Large intestine (tissue), 3 donors: ENCODE data around the gene SUDS3. TPM values are rescaled to one million over a fixed set of nuclear protein-coding genes. Genes with fewer than 3 reads are reported as not detected.
"Not testable (repeated sequence)": the region's sequence is repeated elsewhere in the genome, so short reads cannot be mapped to it uniquely, and the experiment has no call there.

Experiments
- DNase-seq, 2 donors: peaks; one replicate each; pipeline versions ENCODE4 v3.0.0 to v3.0.0-alpha.2; 2013
- H3K27ac ChIP-seq: one replicate; pipeline ENCODE4 v1.5.1; 2013; ENCODE audit warnings: low read length
- H3K27me3 ChIP-seq: 2 replicates; pipeline ENCODE4 v1.6.1; 2013; ENCODE audit warnings: low read length; ENCODE audit not compliant: control insufficient read depth, insufficient read depth
- H3K36me3 ChIP-seq: 2 replicates; pipeline ENCODE4 v1.6.1; 2013; ENCODE audit warnings: low read length; ENCODE audit not compliant: control insufficient read depth, insufficient read depth
- H3K4me1 ChIP-seq: one replicate; pipeline ENCODE4 v1.6.1; 2013; ENCODE audit warnings: low read length; ENCODE audit not compliant: control insufficient read depth, insufficient read depth
- H3K4me3 ChIP-seq: one replicate; pipeline ENCODE4 v1.5.1; 2013; ENCODE audit warnings: low read length
- H3K9me3 ChIP-seq: one replicate; pipeline ENCODE4 v1.6.1; 2013; ENCODE audit warnings: mild to moderate bottlenecking, low read depth, low read length, moderate library complexity; ENCODE audit not compliant: control insufficient read depth
- WGBS: methylation state at CpG from one replicate; pipeline ENCODE4 v1.1.5; 2013; ENCODE audit warnings: low lambda C conversion rate; ENCODE audit not compliant: insufficient coverage; 5-methylcytosine and 5-hydroxymethylcytosine counted together
- polyA plus RNA-seq: library from polyadenylated mRNA; unstranded; fragments of 120-200 nt; gene quantifications from one replicate; pipeline ENCODE4 v1.2.1, GENCODE V29; 2013

Gene SUDS3
- polyA plus RNA-seq, 1 donor: 31.8 TPM

- Histone ChIP-seq H3K4me3 (no peak overlapping the region), H3K36me3 (no peaks in the 10 kb centered on the region), H3K27ac (no peak overlapping the region), H3K4me1 (no peaks in the 10 kb centered on the region), H3K27me3 (no peaks in the 10 kb centered on the region), H3K9me3 (no peaks in the 10 kb centered on the region)
- WGBS: 85% methylated on average over 2 of the region's 2 CpGs
- no peak for DNase-seq
Measured at GRCh38 chr12:118336123-118336522, 40.2 kb upstream of the SUDS3 start.

GRCh38 chr12:118337194-118337838 lies 39.0 kb upstream of the SUDS3 start:
- Histone ChIP-seq H3K36me3 (no peaks in the 10 kb centered on the region), H3K27ac (no peak overlapping the region), H3K9me3 (no peaks in the 10 kb centered on the region), H3K4me3 (no peak overlapping the region), H3K27me3 (no peaks in the 10 kb centered on the region), H3K4me1 (no peaks in the 10 kb centered on the region)
- WGBS: 92% methylated on average over 2 of the region's 6 CpGs
- DNase-seq: no peak

GRCh38 chr12:118342090-118342489 lies 34.3 kb upstream of the SUDS3 start:
- peak overlapping the region; percentile 3 for H3K27ac ChIP-seq
- no peaks in the 10 kb centered on the region for H3K36me3 ChIP-seq
- peak in 1 of 2 donors; percentile 41 for DNase-seq
- no peak overlapping the region for H3K4me3 ChIP-seq
- no peaks in the 10 kb centered on the region for H3K9me3 ChIP-seq
- 80% methylated on average over 1 of the region's 2 CpGs for WGBS
- peaks cover 7% of the 10 kb centered on the region for H3K4me1 ChIP-seq
- H3K27me3 ChIP-seq: no peaks in the 10 kb centered on the region

- Histone ChIP-seq H3K27me3 (no peaks in the 10 kb centered on the region), H3K9me3 (no peaks in the 10 kb centered on the region), H3K4me1 (peaks cover 18% of the 10 kb centered on the region), H3K27ac (no peak overlapping the region), H3K4me3 (no peak overlapping the region), H3K36me3 (no peaks in the 10 kb centered on the region)
- no peak for DNase-seq
Measured at GRCh38 chr12:118344829-118345228, 31.5 kb upstream of the SUDS3 start.

- Histone ChIP-seq H3K27me3 (no peaks in the 10 kb centered on the region), H3K27ac (no peak overlapping the region), H3K36me3 (no peaks in the 10 kb centered on the region), H3K4me3 (no peak overlapping the region), H3K9me3 (no peaks in the 10 kb centered on the region), H3K4me1 (peaks cover 18% of the 10 kb centered on the region)
- WGBS: 67% methylated on average over 1 of the region's 1 CpG
- no peak for DNase-seq
Measured at GRCh38 chr12:118345355-118345754, 31.0 kb upstream of the SUDS3 start.

- H3K9me3 ChIP-seq: no peaks in the 10 kb centered on the region
- DNase-seq: peak; percentile 27 to 46
- H3K36me3 ChIP-seq: no peaks in the 10 kb centered on the region
- no peak overlapping the region for H3K4me3 ChIP-seq
- H3K4me1 ChIP-seq: peaks cover 18% of the 10 kb centered on the region
- H3K27me3 ChIP-seq: no peaks in the 10 kb centered on the region
- H3K27ac ChIP-seq: peak overlapping the region; percentile 56
- WGBS: 40% methylated on average over 1 of the region's 7 CpGs
Measured at GRCh38 chr12:118346895-118347294, 29.5 kb upstream of the SUDS3 start.

GRCh38 chr12:118347916-118348315 lies 28.4 kb upstream of the SUDS3 start:
- no peak overlapping the region for H3K4me3 ChIP-seq
- H3K36me3 ChIP-seq: no peaks in the 10 kb centered on the region
- H3K4me1 ChIP-seq: peaks cover 18% of the 10 kb centered on the region
- peak overlapping the region; percentile 56 for H3K27ac ChIP-seq
- H3K9me3 ChIP-seq: no peaks in the 10 kb centered on the region
- peak in 1 of 2 donors; percentile 68 for DNase-seq
- no peaks in the 10 kb centered on the region for H3K27me3 ChIP-seq
- 20% methylated on average over 1 of the region's 2 CpGs for WGBS

DNA sequence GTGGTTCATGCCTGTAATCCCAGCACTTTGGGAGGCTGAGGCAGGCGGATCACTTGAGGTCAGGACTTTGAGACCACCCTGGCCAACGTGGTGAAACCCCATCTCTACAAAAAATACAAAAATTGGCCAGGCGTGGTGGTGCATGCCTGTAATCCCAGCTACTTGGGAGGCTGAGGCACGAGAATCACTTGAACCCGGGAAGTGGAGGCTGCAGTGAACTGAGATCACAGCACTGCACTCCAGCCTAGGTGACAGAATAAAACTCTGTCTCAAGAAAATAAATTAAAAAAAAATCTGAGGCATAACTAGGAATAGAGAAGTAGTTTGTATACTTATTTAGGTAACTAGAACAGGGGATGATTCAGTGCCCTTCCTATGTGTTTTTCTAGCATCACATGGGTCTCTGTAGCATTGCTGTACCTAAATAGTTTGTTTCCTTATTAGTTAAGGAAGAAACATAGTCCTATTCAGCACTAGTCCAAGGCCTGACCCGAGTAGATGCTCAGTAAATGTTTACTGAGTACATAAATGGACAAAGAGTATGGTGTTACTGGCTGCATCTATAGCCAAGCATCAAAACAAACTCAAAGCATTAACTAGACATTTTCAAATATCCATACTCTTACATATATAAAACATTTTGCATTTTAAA lies 25.3 kb upstream of the SUDS3 start:
- Histone ChIP-seq H3K4me1 (peaks cover 20% of the 10 kb centered on the region), H3K27me3 (no peaks in the 10 kb centered on the region), H3K9me3 (no peaks in the 10 kb centered on the region), H3K36me3 (no peaks in the 10 kb centered on the region), H3K27ac (no peak overlapping the region), H3K4me3 (no peak overlapping the region)
- WGBS: no CpG with 5 or more reads among the region's 6 CpGs
- DNase-seq: no peak

DNA sequence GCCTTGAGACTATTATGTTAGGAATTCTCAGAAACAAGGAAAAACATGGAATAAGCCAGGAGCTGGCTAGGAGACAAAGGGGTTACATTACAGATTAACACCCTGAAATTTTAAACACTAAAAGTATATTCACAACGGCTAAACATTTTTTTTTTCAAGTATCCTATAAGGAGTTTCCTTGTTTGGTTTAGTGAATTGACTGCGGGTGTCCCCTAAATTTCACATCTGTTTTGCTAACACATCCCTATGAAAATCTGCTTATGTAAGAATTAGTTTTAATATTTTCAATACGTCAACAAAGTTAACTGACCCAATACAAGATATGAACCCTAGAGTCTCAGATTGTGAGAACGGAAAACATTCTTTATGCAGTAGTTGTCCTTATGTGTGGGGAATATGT lies 22.6 kb upstream of the SUDS3 start:
- peaks cover 15% of the 10 kb centered on the region for H3K4me1 ChIP-seq
- no peaks in the 10 kb centered on the region for H3K9me3 ChIP-seq
- no peak overlapping the region for H3K4me3 ChIP-seq
- no CpG with 5 or more reads among the region's 4 CpGs for WGBS
- no peaks in the 10 kb centered on the region for H3K36me3 ChIP-seq
- H3K27me3 ChIP-seq: no peaks in the 10 kb centered on the region
- no peak overlapping the region for H3K27ac ChIP-seq
- no peak for DNase-seq

- not testable (repeated sequence) for H3K9me3 ChIP-seq, H3K27ac ChIP-seq, H3K36me3 ChIP-seq, H3K4me3 ChIP-seq, H3K27me3 ChIP-seq, DNase-seq
- H3K4me1 ChIP-seq: peaks cover 15% of the 10 kb centered on the region
- WGBS: 100% methylated on average over 1 of the region's 4 CpGs
Measured at GRCh38 chr12:118354503-118354902, 21.9 kb upstream of the SUDS3 start.

DNA sequence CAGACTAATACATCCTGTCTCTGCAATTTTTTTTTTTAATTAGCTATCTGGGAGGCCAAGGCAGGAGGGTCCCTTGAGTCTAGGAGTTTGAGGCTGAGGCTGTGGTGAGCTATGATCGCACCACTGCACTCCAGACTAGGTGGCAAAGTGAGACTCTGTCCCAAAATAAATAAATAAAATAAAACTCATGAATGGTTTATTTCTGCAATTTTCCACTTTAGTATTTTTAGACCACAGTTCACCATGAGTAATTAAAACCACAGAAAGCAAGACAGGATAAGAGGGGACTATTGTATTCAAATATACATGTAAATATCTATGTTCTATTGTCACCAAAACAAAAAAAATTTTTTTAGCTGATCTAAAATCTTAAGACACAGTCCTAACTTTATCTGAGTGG lies 21.5 kb upstream of the SUDS3 start:
- Histone ChIP-seq H3K27ac (peak overlapping the region; percentile 93), H3K9me3 (no peaks in the 10 kb centered on the region), H3K4me1 (peaks cover 15% of the 10 kb centered on the region), H3K27me3 (no peaks in the 10 kb centered on the region), H3K4me3 (no peak overlapping the region), H3K36me3 (no peaks in the 10 kb centered on the region)
- WGBS: no CpG with 5 or more reads among the region's 1 CpG
- no peak for DNase-seq
